K562 (cell line): Measurements from ENCODE around the gene COL8A2. TPM values are rescaled to one million over a fixed set of nuclear protein-coding genes. Genes with fewer than 3 reads are reported as not detected.
A peak's percentile ranks its signal among the peaks of the same experiment; 100 is the strongest.

Source experiments
- ATAC-seq: fragments of 200-7000 bp; cut with Tn5 transposase; 3 replicates; pipeline ENCODE4 v1.9.1; 2020; ENCODE audit warnings: moderate library complexity
- BruUV-seq: library from RNA; stranded (reverse); fragments of 400-500 nt; replicated peaks from 2 replicates; lab custom pipeline; 2021; lab: Mats Ljungman, UMichigan
- CTCF ChIA-PET: fragments of 300-600 bp; formaldehyde crosslinking; extraction: SDS; loops from one replicate; lab custom pipeline; 2021; ENCODE audit warnings: low intra/inter-chr PET ratio; lab: Yijun Ruan, JAX
- POLR2A ChIA-PET: fragments of 300-600, 350-650 bp; sonication (Branson Sonifier 250); formaldehyde crosslinking; extraction: SDS; loops from one replicate; lab custom pipeline; 2021; ENCODE audit warnings: antibody characterized with exemption, inconsistent platforms; lab: Yijun Ruan, JAX
- DNase-seq, 4 experiments: peaks; one replicate each; pipeline versions ENCODE4 v3.0.0 to v3.0.0-alpha.2; 2011 to 2018; ENCODE audit warnings: low spot score in 3 of 4, mixed read lengths in 3 of 4; ENCODE audit errors: extremely low read depth in 1 of 4
- FAIRE-seq: peaks from 2 replicates; lab custom pipeline; 2011; peaks lifted over from hg19 to GRCh38; lab: Jason Lieb, UNC
- H2AFZ ChIP-seq: 2 replicates; pipeline ENCODE4 v1.6.0; 2011; ENCODE audit warnings: low read depth, low read length, control low read depth, inconsistent platforms
- H3K27ac ChIP-seq: fragments of 200-600 bp; 3 replicates; pipeline ENCODE4 v1.8.0; 2011; ENCODE audit warnings: low read depth, mild to moderate bottlenecking, control low read depth, inconsistent platforms, low read length, moderate library complexity, mixed read lengths; ENCODE audit errors: extremely low read depth
- H3K27me3 ChIP-seq, 2 experiments: fragments of 300-600 bp in 1 of 2; 2 replicates in 1 of 2; 3 replicates in 1 of 2; pipeline versions ENCODE4 v1.6.0 to v1.8.0; 2011; ENCODE audit warnings: inconsistent platforms in 2 of 2, low read length in 2 of 2, mild to moderate bottlenecking in 1 of 2, mixed read lengths in 1 of 2, moderate library complexity in 1 of 2; ENCODE audit not compliant: control insufficient read depth in 2 of 2, insufficient read depth in 2 of 2
- H3K36me3 ChIP-seq: fragments of 300-600 bp; 3 replicates; pipeline ENCODE4 v1.8.0; 2011; ENCODE audit warnings: mild to moderate bottlenecking, low read length, inconsistent platforms; ENCODE audit not compliant: control insufficient read depth, insufficient read depth
- H3K4me1 ChIP-seq, 2 experiments: fragments of 200-600 bp in 1 of 2; replicated peaks in 1 of 2; 2 replicates in 1 of 2; 3 replicates in 1 of 2; pipeline versions ENCODE4 v1.5.1 to v1.8.0; 2011; ENCODE audit warnings: inconsistent platforms in 2 of 2, low read length in 2 of 2, mild to moderate bottlenecking in 1 of 2, mixed read lengths in 1 of 2, moderate library complexity in 1 of 2; ENCODE audit not compliant: control insufficient read depth in 2 of 2, insufficient read depth in 2 of 2
- H3K4me2 ChIP-seq: 2 replicates; pipeline ENCODE4 v1.6.1; 2011; ENCODE audit warnings: low read length, control low read depth, inconsistent platforms, mixed read lengths; ENCODE audit not compliant: insufficient read depth
- H3K4me3 ChIP-seq: fragments of 200-600 bp; sonication (generic), shearing (Covaris generic); 2 replicates; pipeline ENCODE4 v1.5.1; 2016; ENCODE audit warnings: control low read depth, inconsistent platforms
- H3K79me2 ChIP-seq: fragments of 200-600 bp; 3 replicates; pipeline ENCODE4 v1.8.0; 2011; ENCODE audit warnings: low read length, inconsistent platforms; ENCODE audit not compliant: control insufficient read depth, insufficient read depth
- H3K9ac ChIP-seq, 2 experiments: 2 replicates each; pipeline versions ENCODE4 v1.6.0 to v1.6.1; 2011; ENCODE audit warnings: low read depth in 2 of 2, low read length in 2 of 2, control low read depth in 1 of 2, inconsistent platforms in 1 of 2, mild to moderate bottlenecking in 1 of 2, mixed read lengths in 1 of 2; ENCODE audit not compliant: insufficient read depth in 1 of 2
- H3K9me1 ChIP-seq: one replicate; pipeline ENCODE4 v1.6.0; 2011; ENCODE audit warnings: inconsistent platforms, mild to moderate bottlenecking, low read length, moderate library complexity; ENCODE audit not compliant: control insufficient read depth, insufficient read depth
- H3K9me3 ChIP-seq: replicated peaks from 2 replicates; pipeline ENCODE4 v1.5.1; 2011; ENCODE audit warnings: low read depth, low read length, inconsistent platforms; ENCODE audit not compliant: control insufficient read depth, insufficient read depth
- H4K20me1 ChIP-seq: replicated peaks from 2 replicates; pipeline ENCODE4 v1.6.1; 2011; ENCODE audit warnings: low read length, inconsistent platforms, mixed read lengths; ENCODE audit not compliant: control insufficient read depth, insufficient read depth
- CBX1 ChIP-seq: sonication (generic); IDR thresholded peaks from 2 replicates; pipeline ENCODE4 v1.6.1; 2016; ENCODE audit warnings: antibody characterized with exemption, low read depth, mild to moderate bottlenecking
- NBN ChIP-seq: fragments of 450-650 bp; IDR thresholded peaks from 2 replicates; pipeline ENCODE4 v1.6.1; 2016; ENCODE audit warnings: low read depth, mild to moderate bottlenecking
- PTRF ChIP-seq: fragments of 450-650 bp; IDR thresholded peaks from 2 replicates; pipeline ENCODE4 v1.6.1; 2016; ENCODE audit warnings: mild to moderate bottlenecking, missing genetic modification characterization, missing compliant biosample characterization
- RBM39 ChIP-seq: fragments of 200-400 bp; formaldehyde crosslinking; optimal IDR thresholded peaks from 2 replicates; pipeline ENCODE3; 2018; ENCODE audit warnings: low read depth, low read length
- SPI1 ChIP-seq: IDR thresholded peaks from 2 replicates; pipeline ENCODE4 v1.6.1; 2011; ENCODE audit warnings: low read depth, low read length, control low read depth, borderline replicate concordance
- TBP ChIP-seq: optimal IDR thresholded peaks from 2 replicates; pipeline ENCODE3; 2011; ENCODE audit warnings: low read depth, low read length, improper control_type of control experiment
- ZFPM2 ChIP-seq: fragments of 250-450 bp; sonication (Bioruptor Pico); IDR thresholded peaks from 2 replicates; pipeline ENCODE4 v1.5.1; 2022; ENCODE audit warnings: mild to moderate bottlenecking
- ZNF184 ChIP-seq: sonication (generic); formaldehyde crosslinking; IDR thresholded peaks from 2 replicates; pipeline ENCODE4 v1.5.0; 2020; ENCODE audit warnings: missing genetic modification reagents
- ZNF75A ChIP-seq: fragments of 450-650 bp; formaldehyde crosslinking; IDR thresholded peaks from 2 replicates; pipeline ENCODE4 v1.4.0; 2020; ENCODE audit warnings: mild to moderate bottlenecking
- whole genome bisulfite sequencing: fragments of 100-300 bp; shearing (Covaris generic); methylation state at CpG from one replicate; pipeline ENCODE4 v1.1.6; 2016; ENCODE audit warnings: low coverage, mixed read lengths; ENCODE audit not compliant: insufficient coverage; ENCODE audit errors: missing lambda C conversion rate; 5-methylcytosine and 5-hydroxymethylcytosine counted together
- in situ Hi-C: fragments of 300-500 bp; cut with MboI; formaldehyde crosslinking; loops from 4 replicates; pipeline ENCODE4 v1.15.0; 2018; ENCODE audit warnings: inconsistent platforms, mixed read lengths
- intact Hi-C: fragments of 100-400 bp; cut with micrococcal nuclease; formaldehyde crosslinking; loops from 2 replicates; pipeline ENCODE4 v1.14.2; 2022
- polyA plus RNA-seq, 8 experiments: library from polyadenylated mRNA; depleted of rRNA in 4 of 8; stranded (reverse) in 5 of 8; unstranded in 3 of 8; fragments of >200 nt; fragmentation: Nextera tagmentation in 2 of 8; fragmentation: Illumina TruSeq in 1 of 8; extraction: Ambion mirVana in 2 of 8; extraction: Trizol in 1 of 8; gene quantifications; 2 replicates each; pipeline versions ENCODE4 v1.2.1 to v1.2.3, GENCODE V29; 2011 to 2014; ENCODE audit warnings: inconsistent platforms in 1 of 8, missing spikeins in 1 of 8
- total RNA-seq, 7 experiments: library from RNA; depleted of rRNA in 6 of 7; stranded (reverse); fragments of >200 nt in 6 of 7; fragmentation: Illumina TruSeq in 2 of 7; extraction: Trizol in 2 of 7; gene quantifications; 2 replicates each; pipeline versions ENCODE4 v1.2.1 to v1.2.3, GENCODE V29; 2011 to 2021; ENCODE audit warnings: low replicate concordance in 1 of 7

The COL8A2 gene
- total and polyA plus RNA-seq, 9 of the 15 experiments (the other 6 are each of a cell fraction or from before 2014, with no cell fraction given): 0.03 to 0.14 (median 0.04) TPM; not detected in 5

GRCh38 chr1:36119456-36119855 is 5.6 kb downstream of the COL8A2 start:
- Histone ChIP-seq H3K9ac (peak overlapping the region in 1 of 2 experiments; percentile 80; a peak in 2 of 4 replicates), H3K36me3 (no peaks in the 10 kb centered on the region), H3K4me1 (peaks cover 0 to 21% of the 10 kb centered on the region in 2 experiments; a peak in 3 of 5 replicates)
- no peak for ATAC-seq
- TF ChIP-seq ZNF184 (CRISPR knock-in tag) (no peak), NBN (no peak), SPI1 (no peak), PTRF (tag) (no peak), ZFPM2 (no peak), ZNF75A (no peak), RBM39 (no peak), CBX1 (no peak), TBP (no peak)
- TF ChIP-seq, all 486 proteins: peak for 0
- DNase-seq (no peak), FAIRE-seq (no peak)
- H3K9me1 ChIP-seq: no peaks in the 10 kb centered on the region
- no peak overlapping the region for H3K27ac ChIP-seq
- 29% methylated on average over 9 of the region's 9 CpGs for WGBS
- H3K4me3 ChIP-seq: no peak overlapping the region
- no peaks in the 10 kb centered on the region; the same call in none of the 2 replicates for H4K20me1 ChIP-seq
- ChIA-PET CTCF (no interaction called here), POLR2A (interaction anchor here (0.6 to 3.7 kb wide), 9 partner anchors 9 to 188 kb away, joined by 3 to 19 read pairs (median 4); partner anchors contain the start of gene AGO3)
- no peak overlapping the region for H2AFZ ChIP-seq
- H3K9me3 ChIP-seq: no peaks in the 10 kb centered on the region
- H3K79me2 ChIP-seq: no peaks in the 10 kb centered on the region
- H3K4me2 ChIP-seq: no peak overlapping the region
- BruUV-seq: no TSS peak
- H3K27me3 ChIP-seq: peaks cover 0 to 10% of the 10 kb centered on the region in 2 experiments; a peak in 1 of 5 replicates
- intact Hi-C loops: no loop called here
- in situ Hi-C loops: no loop called here
